ENCODE data around the gene ZNF597. TPM values are rescaled to one million over a fixed set of nuclear protein-coding genes. Genes with fewer than 3 reads are reported as not detected.
A peak's percentile ranks its signal among the peaks of the same experiment; 100 is the strongest.

ZNF597 gene
- total and polyA plus RNA-seq, 2 donors: 2.3 to 2.5 TPM

GRCh38 chr16:3434373-3434772 lies 8.9 kb downstream of the ZNF597 start:
- Histone ChIP-seq H3K27me3 (ENCODE audit: control insufficient read depth in 2 of 2, insufficient read depth in 1 of 2, low read length in 1 of 2) (no peaks in the 10 kb centered on the region), H3K27ac (ENCODE audit: low read depth in 1 of 2, low read length in 1 of 2) (no peak overlapping the region), H3K4me3 (ENCODE audit: low read length in 2 of 2) (no peak overlapping the region), H3K9me3 (ENCODE audit: control insufficient read depth in 2 of 2, insufficient read depth in 1 of 2, low read length in 1 of 2) (peaks cover 4 to 13% of the 10 kb centered on the region in 2 donors), H3K4me1 (ENCODE audit: control insufficient read depth in 2 of 2, insufficient read depth in 2 of 2, low read length in 2 of 2) (no peaks in the 10 kb centered on the region), H3K36me3 (ENCODE audit: control insufficient read depth in 2 of 2, insufficient read depth in 2 of 2, low read length in 1 of 2) (no peaks in the 10 kb centered on the region)
- DNase-seq (ENCODE audit: low read depth in 6 of 9, low spot score in 9 of 9): no peak

DNA sequence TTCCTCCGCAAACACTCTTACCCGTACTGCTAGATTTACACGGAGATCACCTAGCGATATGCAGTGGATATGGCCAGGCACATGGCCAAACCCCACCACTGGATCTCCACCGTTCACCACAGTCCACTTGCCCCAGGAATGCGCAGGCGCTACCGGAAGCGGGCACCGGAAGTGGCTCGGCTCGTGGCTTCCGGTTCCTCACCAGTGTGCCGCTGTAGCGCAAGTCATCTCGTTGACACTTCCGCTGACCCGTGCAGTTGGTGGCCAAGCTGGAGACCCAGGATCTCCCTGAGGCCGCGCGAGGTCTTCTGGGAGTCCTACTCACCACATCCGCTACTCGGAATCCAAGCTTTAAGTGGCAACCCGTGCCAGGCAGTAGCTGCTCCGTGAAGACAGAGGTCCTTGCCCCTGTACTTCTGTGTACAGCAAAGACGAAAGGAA lies 11.5 kb downstream of the ZNF597 start:
- no peaks in the 10 kb centered on the region for H3K4me1 ChIP-seq (ENCODE audit: control insufficient read depth in 2 of 2, insufficient read depth in 2 of 2, low read length in 2 of 2)
- no peak overlapping the region for H3K27ac ChIP-seq (ENCODE audit: low read depth in 1 of 2, low read length in 1 of 2)
- H3K9me3 ChIP-seq (ENCODE audit: control insufficient read depth in 2 of 2, insufficient read depth in 1 of 2, low read length in 1 of 2): peaks cover 3 to 8% of the 10 kb centered on the region in 2 donors
- peak overlapping the region; percentile 8 to 9 for H3K4me3 ChIP-seq (ENCODE audit: low read length in 2 of 2)
- peak in 1 of 9 donors; percentile 14 for DNase-seq (ENCODE audit: low read depth in 6 of 9, low spot score in 9 of 9)
- no peaks in the 10 kb centered on the region for H3K36me3 ChIP-seq (ENCODE audit: control insufficient read depth in 2 of 2, insufficient read depth in 2 of 2, low read length in 1 of 2)
- H3K27me3 ChIP-seq (ENCODE audit: control insufficient read depth in 2 of 2, insufficient read depth in 1 of 2, low read length in 1 of 2): no peaks in the 10 kb centered on the region
- WGBS: 66% methylated on average over 26 of the region's 26 CpGs

DNA sequence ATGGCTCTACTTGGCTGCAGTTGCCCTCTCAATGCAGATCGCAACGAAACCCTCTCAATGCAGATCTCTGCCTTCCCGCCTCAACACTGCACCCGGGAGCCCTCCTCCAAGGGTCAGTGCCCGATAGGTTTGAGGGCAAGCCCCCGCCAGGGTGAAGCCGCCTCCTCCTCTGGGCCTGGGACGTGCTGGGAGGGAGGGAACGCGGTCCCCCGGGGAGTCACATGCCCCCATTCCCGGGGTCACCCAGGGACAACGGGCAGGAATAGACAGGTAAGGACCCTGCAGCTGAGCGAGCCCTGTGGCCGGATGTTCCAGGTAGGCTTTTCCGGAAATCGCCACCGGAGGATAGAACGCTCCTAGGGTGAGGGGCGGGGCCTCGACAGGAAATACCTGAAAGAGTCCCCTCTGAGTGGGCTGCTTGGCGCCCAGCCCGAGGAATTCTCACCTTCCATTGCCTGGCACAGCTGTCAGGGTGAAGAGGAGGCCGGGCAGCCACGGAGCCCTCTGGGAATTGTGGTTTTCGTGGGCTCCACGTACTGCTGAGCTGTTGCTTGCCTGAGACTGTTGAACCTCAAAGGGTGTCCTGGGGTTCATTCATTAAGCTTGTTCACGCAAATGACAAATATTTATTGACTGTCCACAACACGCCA lies 29.4 kb downstream of the ZNF597 start:
- no peaks in the 10 kb centered on the region for H3K27me3 ChIP-seq (ENCODE audit: control insufficient read depth in 2 of 2, insufficient read depth in 1 of 2, low read length in 1 of 2)
- no peak overlapping the region for H3K27ac ChIP-seq (ENCODE audit: low read depth in 1 of 2, low read length in 1 of 2)
- no peak for DNase-seq (ENCODE audit: low read depth in 6 of 9, low spot score in 9 of 9)
- 53% methylated on average over 29 of the region's 29 CpGs for WGBS
- peaks cover 0 to 2% of the 10 kb centered on the region in 2 donors for H3K36me3 ChIP-seq (ENCODE audit: control insufficient read depth in 2 of 2, insufficient read depth in 2 of 2, low read length in 1 of 2)
- no peak overlapping the region for H3K4me3 ChIP-seq (ENCODE audit: low read length in 2 of 2)
- H3K4me1 ChIP-seq (ENCODE audit: control insufficient read depth in 2 of 2, insufficient read depth in 2 of 2, low read length in 2 of 2): no peaks in the 10 kb centered on the region
- H3K9me3 ChIP-seq (ENCODE audit: control insufficient read depth in 2 of 2, insufficient read depth in 1 of 2, low read length in 1 of 2): peaks cover 14 to 70% of the 10 kb centered on the region in 2 donors

GRCh38 chr16:3408561-3409197 lies 34.6 kb downstream of the ZNF597 start:
- Histone ChIP-seq H3K4me3 (ENCODE audit: low read length in 2 of 2) (no peak overlapping the region), H3K27me3 (ENCODE audit: control insufficient read depth in 2 of 2, insufficient read depth in 1 of 2, low read length in 1 of 2) (no peaks in the 10 kb centered on the region), H3K9me3 (ENCODE audit: control insufficient read depth in 2 of 2, insufficient read depth in 1 of 2, low read length in 1 of 2) (peaks cover 24 to 76% of the 10 kb centered on the region in 2 donors), H3K4me1 (ENCODE audit: control insufficient read depth in 2 of 2, insufficient read depth in 2 of 2, low read length in 2 of 2) (no peaks in the 10 kb centered on the region), H3K36me3 (ENCODE audit: control insufficient read depth in 2 of 2, insufficient read depth in 2 of 2, low read length in 1 of 2) (peaks cover 29 to 33% of the 10 kb centered on the region in 2 donors), H3K27ac (ENCODE audit: low read depth in 1 of 2, low read length in 1 of 2) (no peak overlapping the region)
- WGBS: 98% methylated on average over 12 of the region's 12 CpGs
- DNase-seq (ENCODE audit: low read depth in 6 of 9, low spot score in 9 of 9): no peak

DNA sequence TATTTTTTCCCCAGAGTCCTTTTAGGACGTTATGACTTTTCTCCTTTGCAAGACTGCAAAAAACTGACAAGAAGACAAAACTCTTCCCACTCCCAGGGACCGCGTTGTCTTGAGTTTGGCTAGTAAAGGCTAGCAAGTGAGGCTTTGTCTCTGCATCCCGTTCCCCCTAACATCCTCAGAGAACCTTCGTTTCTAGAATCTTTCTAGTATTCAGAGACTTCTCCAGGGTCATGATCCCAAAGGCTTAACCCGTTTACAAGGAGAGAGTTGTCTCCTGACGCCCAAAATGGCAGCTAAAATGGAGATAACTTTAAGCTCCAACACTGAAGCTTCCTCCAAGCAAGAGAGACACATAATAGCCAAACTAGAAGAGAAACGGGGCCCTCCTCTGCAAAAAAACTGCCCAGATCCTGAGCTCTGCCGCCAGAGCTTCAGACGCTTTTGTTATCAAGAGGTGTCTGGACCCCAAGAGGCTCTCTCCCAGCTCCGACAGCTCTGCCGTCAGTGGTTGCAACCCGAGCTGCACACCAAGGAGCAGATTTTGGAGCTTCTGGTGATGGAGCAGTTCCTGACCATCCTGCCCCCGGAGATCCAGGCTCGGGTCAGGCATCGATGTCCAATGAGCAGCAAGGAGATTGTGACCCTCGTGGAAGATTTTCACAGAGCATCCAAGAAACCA lies 41.4 kb downstream of the ZNF597 start:
- H3K36me3 ChIP-seq (ENCODE audit: control insufficient read depth in 2 of 2, insufficient read depth in 2 of 2, low read length in 1 of 2): peaks cover 32 to 42% of the 10 kb centered on the region in 2 donors
- H3K4me3 ChIP-seq (ENCODE audit: low read length in 2 of 2): peak overlapping the region; percentile 72 to 81
- 55% methylated on average over 17 of the region's 17 CpGs for WGBS
- H3K9me3 ChIP-seq (ENCODE audit: control insufficient read depth in 2 of 2, insufficient read depth in 1 of 2, low read length in 1 of 2): peaks cover 10 to 50% of the 10 kb centered on the region in 2 donors
- no peaks in the 10 kb centered on the region for H3K27me3 ChIP-seq (ENCODE audit: control insufficient read depth in 2 of 2, insufficient read depth in 1 of 2, low read length in 1 of 2)
- peak overlapping the region; percentile 40 to 90 for H3K27ac ChIP-seq (ENCODE audit: low read depth in 1 of 2, low read length in 1 of 2)
- DNase-seq (ENCODE audit: low read depth in 6 of 9, low spot score in 9 of 9): peak in 3 of 9 donors; percentile 10 to 20 (median 13)
- peaks cover 11% of the 10 kb centered on the region in 2 donors for H3K4me1 ChIP-seq (ENCODE audit: control insufficient read depth in 2 of 2, insufficient read depth in 2 of 2, low read length in 2 of 2)

DNA sequence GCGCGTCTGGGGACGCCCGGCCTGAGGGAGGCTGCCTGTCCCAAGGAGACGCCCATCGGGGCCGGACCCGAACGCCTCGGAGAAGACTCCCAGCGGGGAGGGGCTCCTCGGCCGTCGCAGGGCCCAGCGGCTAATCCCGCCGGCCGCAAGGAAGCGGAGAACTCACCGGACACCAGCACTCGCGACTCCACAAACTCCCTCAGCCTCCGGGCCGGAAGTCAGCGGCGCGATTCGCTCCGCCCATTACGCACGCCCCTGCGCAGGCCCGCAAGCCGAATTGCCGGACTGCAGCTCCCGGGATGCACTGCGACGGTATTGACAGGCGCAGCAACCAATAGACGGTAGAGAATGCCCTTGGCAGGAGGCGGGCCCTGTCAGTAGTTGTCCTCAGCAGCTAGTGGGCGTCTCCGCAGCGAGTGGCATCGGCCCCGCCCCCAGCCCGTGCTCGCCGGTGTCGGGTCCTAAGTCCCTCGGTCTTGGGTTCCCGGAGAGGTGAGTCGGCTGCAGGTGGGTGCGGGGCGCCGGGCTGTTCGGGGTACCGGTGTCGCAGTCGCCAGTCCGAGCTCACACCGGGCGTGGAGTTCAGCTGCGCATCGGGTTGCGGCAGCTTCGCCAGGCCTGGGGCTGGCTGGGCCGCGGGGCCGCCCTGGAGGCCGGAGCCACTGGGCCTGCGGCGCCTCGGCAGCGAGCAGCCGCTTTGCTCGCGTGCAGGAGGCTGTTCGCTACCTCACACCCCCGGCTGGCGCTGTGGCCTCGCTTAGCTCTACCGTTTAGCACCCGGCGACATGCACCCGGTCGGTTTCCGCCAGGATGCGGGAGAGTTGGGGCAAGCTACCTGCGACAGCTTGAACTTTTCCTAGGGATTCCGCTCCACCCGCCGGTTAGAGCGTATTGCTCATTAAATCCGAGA lies 42.3 kb downstream of the ZNF597 start, which contains the start of the genes ZNF174 and ZSCAN32:
Gene ZNF174, plus strand, starts transcription at position 437 of the 910 bp plus-strand sequence. CDS start 790 bp downstream, outside the sequence.
Gene ZSCAN32, minus strand, starts transcription at position 226 of the 910 bp plus-strand sequence. CDS start 3,447 bp downstream, outside the sequence.
- peaks cover 40 to 47% of the 10 kb centered on the region in 2 donors for H3K36me3 ChIP-seq (ENCODE audit: control insufficient read depth in 2 of 2, insufficient read depth in 2 of 2, low read length in 1 of 2)
- peak within 1 kb of the TSS; percentile 72 to 81 for H3K4me3 ChIP-seq (ENCODE audit: low read length in 2 of 2)
- DNase-seq (ENCODE audit: low read depth in 6 of 9, low spot score in 9 of 9): peak; percentile 95 to 99 (median 98)
- no peaks in the 10 kb centered on the region for H3K27me3 ChIP-seq (ENCODE audit: control insufficient read depth in 2 of 2, insufficient read depth in 1 of 2, low read length in 1 of 2)
- H3K27ac ChIP-seq (ENCODE audit: low read depth in 1 of 2, low read length in 1 of 2): peak within 1 kb of the TSS; percentile 66 to 90
- peaks cover 11% of the 10 kb centered on the region in 2 donors for H3K4me1 ChIP-seq (ENCODE audit: control insufficient read depth in 2 of 2, insufficient read depth in 2 of 2, low read length in 2 of 2)
- peaks cover 10 to 53% of the 10 kb centered on the region in 2 donors for H3K9me3 ChIP-seq (ENCODE audit: control insufficient read depth in 2 of 2, insufficient read depth in 1 of 2, low read length in 1 of 2)
- WGBS: under 1% methylated on average over 95 of the region's 95 CpGs

GRCh38 chr16:3400446-3400778 lies 42.9 kb downstream of the ZNF597 start:
- peaks cover 40 to 48% of the 10 kb centered on the region in 2 donors for H3K36me3 ChIP-seq (ENCODE audit: control insufficient read depth in 2 of 2, insufficient read depth in 2 of 2, low read length in 1 of 2)
- peaks cover 11 to 49% of the 10 kb centered on the region in 2 donors for H3K9me3 ChIP-seq (ENCODE audit: control insufficient read depth in 2 of 2, insufficient read depth in 1 of 2, low read length in 1 of 2)
- WGBS: under 1% methylated on average over 18 of the region's 18 CpGs
- peak overlapping the region; percentile 66 to 89 for H3K27ac ChIP-seq (ENCODE audit: low read depth in 1 of 2, low read length in 1 of 2)
- H3K4me1 ChIP-seq (ENCODE audit: control insufficient read depth in 2 of 2, insufficient read depth in 2 of 2, low read length in 2 of 2): peaks cover 11% of the 10 kb centered on the region in 2 donors
- peak overlapping the region; percentile 72 to 81 for H3K4me3 ChIP-seq (ENCODE audit: low read length in 2 of 2)
- peak in 2 of 9 donors; percentile 5 to 7 for DNase-seq (ENCODE audit: low read depth in 6 of 9, low spot score in 9 of 9)
- no peaks in the 10 kb centered on the region for H3K27me3 ChIP-seq (ENCODE audit: control insufficient read depth in 2 of 2, insufficient read depth in 1 of 2, low read length in 1 of 2)

GRCh38 chr16:3389663-3390338 lies 53.5 kb downstream of the ZNF597 start:
- peaks cover 58 to 70% of the 10 kb centered on the region in 2 donors for H3K36me3 ChIP-seq (ENCODE audit: control insufficient read depth in 2 of 2, insufficient read depth in 2 of 2, low read length in 1 of 2)
- H3K9me3 ChIP-seq (ENCODE audit: control insufficient read depth in 2 of 2, insufficient read depth in 1 of 2, low read length in 1 of 2): peaks cover 23 to 43% of the 10 kb centered on the region in 2 donors
- no peaks in the 10 kb centered on the region for H3K4me1 ChIP-seq (ENCODE audit: control insufficient read depth in 2 of 2, insufficient read depth in 2 of 2, low read length in 2 of 2)
- H3K27me3 ChIP-seq (ENCODE audit: control insufficient read depth in 2 of 2, insufficient read depth in 1 of 2, low read length in 1 of 2): no peaks in the 10 kb centered on the region
- no peak overlapping the region for H3K27ac ChIP-seq (ENCODE audit: low read depth in 1 of 2, low read length in 1 of 2)
- WGBS: 97% methylated on average over 9 of the region's 9 CpGs
- no peak overlapping the region for H3K4me3 ChIP-seq (ENCODE audit: low read length in 2 of 2)
- DNase-seq (ENCODE audit: low read depth in 6 of 9, low spot score in 9 of 9): no peak

All from thymus (tissue), 11 donors.